OCI-LY1 (cell line): ENCODE results near the gene GJD3.

Source experiments
- EZH2 ChIP-seq: fragments of 200-600 bp; sonication (generic), shearing (Covaris generic); IDR thresholded peaks from 2 replicates; pipeline ENCODE4 v1.8.0; 2017; ENCODE audit warnings: borderline replicate concordance, mixed run types, mild to moderate bottlenecking, antibody characterized with exemption, low read length, moderate library complexity, mixed read lengths
- TF ChIP-seq, protein P1 (sequence below): fragments of 200-600 bp; sonication (generic), shearing (Covaris generic); IDR thresholded peaks from 2 replicates; pipeline ENCODE4 v1.5.1; 2017; ENCODE audit warnings: mild to moderate bottlenecking, antibody characterized with exemption, low read length, moderate library complexity, mixed read lengths

DNA sequence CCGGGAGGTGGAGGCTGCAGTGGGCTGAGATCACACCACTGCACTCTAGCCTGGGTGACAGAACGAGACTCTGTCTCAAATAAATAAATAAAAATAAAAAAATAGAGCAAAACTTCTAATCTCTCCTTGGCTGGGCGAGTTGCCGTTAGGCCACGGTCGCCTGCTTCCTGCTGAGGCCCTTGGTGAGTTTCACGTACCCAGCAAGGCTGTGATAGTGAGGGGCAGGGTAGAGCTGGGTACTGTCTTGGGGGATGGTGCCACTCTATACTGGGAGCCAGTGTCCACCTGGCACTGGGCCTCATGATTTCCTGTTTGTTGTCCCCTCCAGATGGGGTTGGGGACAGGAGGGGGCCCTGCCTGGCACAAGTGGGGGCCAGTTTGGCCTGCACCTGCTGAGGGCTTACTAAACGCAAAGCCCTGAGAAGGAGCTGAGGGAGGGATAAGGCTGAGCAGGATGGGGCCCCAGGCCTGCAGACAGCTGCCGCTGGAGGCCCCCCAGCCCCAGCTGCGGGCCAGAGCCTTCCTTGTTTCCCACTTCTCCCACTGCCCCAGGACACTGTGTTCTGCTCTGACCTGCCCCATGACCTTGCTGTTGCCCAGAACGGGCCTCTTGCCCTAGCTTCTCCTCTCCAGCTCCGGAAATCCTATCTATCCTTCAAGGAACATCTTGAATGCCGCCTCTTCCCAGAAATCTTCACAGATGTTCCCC, 25.4 kb downstream of the GJD3 start:
- TF ChIP-seq, protein P1, sequence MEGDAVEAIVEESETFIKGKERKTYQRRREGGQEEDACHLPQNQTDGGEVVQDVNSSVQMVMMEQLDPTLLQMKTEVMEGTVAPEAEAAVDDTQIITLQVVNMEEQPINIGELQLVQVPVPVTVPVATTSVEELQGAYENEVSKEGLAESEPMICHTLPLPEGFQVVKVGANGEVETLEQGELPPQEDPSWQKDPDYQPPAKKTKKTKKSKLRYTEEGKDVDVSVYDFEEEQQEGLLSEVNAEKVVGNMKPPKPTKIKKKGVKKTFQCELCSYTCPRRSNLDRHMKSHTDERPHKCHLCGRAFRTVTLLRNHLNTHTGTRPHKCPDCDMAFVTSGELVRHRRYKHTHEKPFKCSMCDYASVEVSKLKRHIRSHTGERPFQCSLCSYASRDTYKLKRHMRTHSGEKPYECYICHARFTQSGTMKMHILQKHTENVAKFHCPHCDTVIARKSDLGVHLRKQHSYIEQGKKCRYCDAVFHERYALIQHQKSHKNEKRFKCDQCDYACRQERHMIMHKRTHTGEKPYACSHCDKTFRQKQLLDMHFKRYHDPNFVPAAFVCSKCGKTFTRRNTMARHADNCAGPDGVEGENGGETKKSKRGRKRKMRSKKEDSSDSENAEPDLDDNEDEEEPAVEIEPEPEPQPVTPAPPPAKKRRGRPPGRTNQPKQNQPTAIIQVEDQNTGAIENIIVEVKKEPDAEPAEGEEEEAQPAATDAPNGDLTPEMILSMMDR, result no peak
- TF ChIP-seq EZH2, result no peak
